Nucleus accumbens (tissue), 56 donors: Measurements from ENCODE around the gene FAM120B.

ENCODE experiments used
- DNase-seq, 56 donors: peaks; one replicate each; lab custom pipeline; 2025; lab: John Stamatoyannopoulos, UW

FAM120B gene

DNA sequence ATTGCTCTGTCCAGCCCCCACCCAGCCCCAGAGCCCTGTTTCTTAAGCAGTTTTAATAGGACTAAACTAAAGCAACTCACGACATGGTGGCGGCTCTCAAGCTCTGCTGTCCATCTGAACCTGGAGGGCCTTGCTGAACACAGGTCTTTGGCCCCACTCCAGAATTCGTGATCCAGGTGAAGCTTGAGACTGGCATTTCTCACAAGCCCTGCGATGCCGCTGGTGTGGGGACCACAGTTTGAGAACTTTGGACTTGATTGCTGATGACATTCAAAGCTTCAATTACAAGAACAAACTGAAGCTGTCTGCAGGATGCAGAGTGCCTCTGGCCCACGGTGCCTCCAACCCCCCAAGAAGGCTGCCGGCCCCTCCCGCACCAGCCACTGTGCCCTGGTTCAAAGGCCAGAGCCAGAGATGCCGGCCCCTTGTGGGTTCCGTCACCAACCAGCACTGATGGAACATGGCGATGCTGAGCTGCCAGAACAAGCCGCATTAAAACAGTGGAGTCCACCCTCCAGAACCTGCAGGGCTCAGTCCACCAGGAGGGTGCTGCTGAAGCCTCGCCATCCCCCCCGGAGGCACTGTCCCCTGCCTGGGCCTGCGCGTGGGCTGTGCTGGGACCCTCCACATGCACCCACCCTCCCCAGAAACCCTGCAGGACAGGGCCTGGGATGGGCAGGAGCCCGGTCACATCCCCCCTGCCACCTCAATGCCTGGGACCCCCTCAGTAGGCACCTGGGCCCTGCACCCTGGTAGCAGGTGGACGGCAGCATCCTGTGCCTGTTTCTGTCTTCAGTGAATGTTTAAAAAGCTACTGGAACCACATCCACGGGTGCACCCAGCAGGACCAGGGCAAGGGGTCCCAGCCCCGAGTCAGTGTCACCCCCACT is 145.4 kb downstream of the FAM120B start:
- no peak for DNase-seq

DNA sequence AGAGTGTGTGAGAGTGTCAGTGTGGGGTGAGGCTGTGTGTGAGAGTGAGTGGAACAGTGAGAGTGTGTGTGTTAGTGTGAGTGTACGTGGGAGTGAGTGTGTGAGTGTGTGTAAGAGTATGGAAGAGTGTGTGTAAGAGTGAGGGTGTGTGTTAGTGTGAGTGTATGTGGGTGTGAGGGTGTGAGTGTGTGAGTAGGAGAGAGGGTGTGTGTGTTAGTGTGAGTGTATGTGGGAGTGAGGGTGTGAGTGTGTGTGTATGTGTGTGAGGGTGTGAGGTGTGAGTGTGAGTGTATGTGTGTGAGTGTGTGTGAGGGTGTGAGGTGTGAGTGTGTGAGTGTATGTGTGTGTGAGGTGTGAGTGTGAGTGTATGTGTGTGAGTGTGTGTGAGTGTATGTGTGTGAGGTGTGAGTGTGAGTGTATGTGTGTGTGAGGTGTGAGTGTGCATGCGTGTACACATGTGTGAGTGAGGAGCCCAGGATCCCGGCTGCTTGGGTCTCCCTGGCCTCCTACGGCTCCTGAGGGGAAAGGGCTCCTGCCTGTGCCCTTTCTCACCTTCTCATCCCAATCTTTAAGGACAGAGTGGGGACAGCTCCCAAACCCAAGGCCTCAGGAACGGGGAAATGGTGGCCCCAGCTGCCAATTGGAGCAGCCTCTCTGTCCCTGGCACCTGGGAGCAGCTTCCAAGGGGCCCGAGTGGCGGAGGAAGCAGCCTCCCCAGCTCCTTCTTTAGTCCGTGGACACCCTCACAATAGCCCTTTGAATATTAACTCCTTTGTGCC is 146.4 kb downstream of the FAM120B start:
- DNase-seq, result no peak

DNA sequence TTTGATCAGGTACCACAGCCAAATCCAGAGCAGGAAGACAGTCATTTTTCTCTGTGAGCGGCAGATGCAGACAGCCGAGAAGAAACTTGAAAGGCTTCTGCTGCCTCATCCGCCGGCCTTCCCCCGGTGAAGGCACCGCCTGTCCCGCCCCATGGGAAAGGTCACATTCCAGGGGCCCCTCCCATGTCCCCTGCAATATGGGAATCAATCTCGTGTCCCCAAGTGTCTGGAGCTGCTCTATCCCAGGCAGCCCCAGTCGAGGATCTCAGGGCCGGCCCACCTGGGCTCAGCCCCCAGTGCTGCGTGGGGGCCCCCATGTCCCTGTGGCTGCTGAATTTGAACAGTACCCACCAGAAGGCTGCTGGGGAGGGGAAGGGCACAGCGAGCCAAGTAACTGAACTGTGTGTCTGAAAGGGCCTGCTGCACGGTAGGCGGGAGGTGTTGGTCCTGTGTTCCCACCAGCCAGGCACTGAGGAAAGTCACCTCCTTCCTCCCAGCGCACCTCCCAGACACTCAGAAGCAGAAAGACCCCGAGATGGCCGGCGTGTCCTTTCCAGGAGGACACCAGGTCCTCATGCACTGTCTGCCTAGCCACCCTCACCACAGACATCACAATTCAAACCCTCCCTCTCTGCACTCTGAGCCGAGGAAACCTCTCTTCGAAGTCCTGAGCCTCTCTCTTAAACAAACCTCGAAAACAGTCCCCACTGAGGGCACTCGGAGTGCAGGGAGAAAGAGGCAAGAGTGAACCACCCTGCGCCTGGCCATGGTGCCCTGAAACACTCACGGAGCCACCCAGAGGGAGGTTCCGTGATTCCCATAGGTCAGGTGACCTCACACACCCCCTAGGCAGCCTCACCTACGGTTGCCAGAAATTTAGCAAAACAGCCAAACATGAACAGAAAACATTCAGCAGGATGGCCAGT is 147.3 kb downstream of the FAM120B start:
- no peak for DNase-seq

DNA sequence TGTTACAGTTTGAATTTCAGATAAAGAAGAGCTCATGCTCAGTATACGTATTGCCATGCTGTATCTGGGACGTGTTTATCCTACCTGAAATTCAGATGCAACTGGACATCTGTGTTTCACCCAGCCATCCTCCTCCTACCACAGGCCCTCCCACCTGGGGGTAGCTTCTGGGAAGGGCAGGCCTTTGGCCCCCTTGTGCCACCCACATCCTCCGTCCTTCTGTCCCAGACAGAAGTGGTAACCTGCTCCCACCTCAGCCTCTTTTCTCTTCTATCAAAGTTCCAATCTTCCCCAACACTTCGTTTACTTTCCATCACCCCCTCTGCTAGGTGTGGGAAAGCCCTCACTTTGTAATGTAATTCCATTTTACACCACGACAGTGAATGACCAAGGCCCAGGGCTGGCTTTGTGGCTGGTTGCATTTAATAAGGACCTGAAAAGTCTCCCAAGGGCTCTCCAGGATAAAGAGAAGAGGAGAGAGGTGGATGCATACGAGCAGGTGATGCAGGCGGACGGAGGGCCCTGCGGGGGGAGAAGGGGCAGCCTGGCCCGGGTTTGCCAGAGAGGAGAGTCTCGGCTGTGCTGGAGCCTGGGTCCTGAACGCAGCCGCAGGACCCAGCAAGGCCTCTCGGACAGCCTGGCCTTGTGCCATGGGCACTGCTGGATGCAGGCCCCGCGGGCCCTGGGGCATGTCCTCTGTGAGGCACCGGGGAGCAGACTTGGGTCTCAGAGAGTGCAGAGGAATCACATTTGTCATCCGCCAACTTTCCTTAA is 148.1 kb downstream of the FAM120B start:
- no peak for DNase-seq

DNA sequence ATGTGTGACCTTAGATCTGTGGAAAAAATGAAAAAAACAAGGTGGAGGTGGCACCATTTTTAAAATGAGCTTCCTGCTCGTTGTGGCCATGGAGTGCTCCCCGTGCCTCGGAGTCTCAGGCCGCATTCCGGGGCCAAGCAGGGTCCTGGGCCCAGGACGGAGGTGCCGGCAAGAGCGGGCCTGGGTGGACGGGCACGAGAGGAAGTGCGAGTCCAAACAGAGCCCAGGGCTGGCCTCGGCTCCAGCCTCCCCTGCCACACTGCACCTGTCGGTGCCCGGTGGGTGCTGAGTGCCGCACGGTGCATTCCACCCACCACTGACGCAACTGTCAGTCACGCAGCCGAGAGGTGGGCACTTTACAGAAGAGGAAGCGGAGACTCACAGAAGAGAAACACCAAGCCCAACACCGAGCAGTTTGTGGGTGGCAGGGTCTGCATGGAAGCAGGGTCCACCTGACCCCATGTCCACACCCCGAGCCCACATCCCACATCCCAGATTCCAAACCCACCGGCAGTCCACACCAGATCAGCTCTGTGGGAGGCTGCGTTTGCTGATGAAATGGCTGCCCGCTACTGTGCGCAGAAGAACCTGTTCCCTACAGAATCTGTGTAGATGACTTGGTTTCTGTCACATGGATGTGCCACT is 148.9 kb downstream of the FAM120B start:
- no peak for DNase-seq

DNA sequence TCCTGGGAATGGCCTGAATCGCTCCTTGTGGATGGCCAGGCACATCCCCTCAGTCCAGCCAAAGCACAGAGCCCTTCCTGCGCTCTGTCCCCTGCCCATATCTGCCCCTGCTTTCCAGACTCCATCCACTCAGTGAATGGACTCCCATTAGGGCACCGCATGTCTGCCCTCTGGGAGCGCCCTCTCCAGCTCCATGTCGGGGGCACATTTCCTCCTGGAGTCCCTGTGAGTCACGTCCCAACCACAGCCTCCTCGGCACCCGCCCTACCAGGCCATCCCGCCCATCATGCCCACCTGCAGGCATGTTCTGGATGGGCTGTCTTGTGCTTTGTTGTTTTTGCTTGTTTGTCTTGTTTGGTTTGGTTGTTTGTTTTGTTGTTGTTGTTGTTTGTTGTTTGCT is 149.8 kb downstream of the FAM120B start:
- DNase-seq, result no peak
